GM19043 (cell line): ENCODE data around the gene MYZAP.
A peak's percentile ranks its signal among the peaks of the same experiment; 100 is the strongest.

ENCODE experiments used
- ATAC-seq: cut with Tn5 transposase; IDR thresholded peaks from one replicate; pipeline ENCODE4 v1.9.1; 2021; ENCODE audit warnings: low read depth; ENCODE audit not compliant: unreplicated experiment

The MYZAP gene

DNA sequence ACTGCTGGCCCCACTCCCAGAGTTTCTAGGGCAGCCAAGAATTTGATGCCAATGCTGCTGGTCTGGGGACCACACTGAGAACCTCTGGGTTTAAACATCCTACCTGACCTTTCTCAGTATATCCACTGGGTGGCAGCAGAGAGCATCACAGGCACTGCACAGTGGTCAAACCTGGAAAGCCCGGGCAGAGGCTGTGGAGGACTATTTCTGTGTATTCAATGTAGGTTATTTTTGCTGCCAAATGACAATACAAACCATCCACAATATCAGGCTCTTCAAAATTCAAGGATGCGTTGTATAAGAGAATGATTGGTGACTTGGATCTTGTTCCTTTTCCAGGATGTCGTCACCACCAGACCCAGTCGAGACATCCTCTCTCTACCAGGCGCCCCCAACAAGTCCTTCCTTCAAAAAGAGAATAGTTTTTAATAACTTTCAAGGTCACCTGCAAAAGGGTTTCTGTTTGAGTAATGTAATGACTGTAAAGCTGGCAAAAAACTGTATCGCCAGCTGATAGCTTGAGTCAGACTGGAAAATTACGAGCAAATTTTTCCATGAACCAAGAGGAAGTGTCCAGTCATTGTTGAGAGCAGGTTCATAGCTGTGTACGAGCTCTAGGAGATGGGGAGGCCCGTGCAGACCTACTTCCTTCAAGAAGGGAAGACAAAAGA lies 30.5 kb upstream of the MYZAP start:
- peak; percentile 83 for ATAC-seq

- no peak for ATAC-seq
These were observed 29.4 kb upstream of the MYZAP start for GRCh38 chr15:57562196-57562769.

DNA sequence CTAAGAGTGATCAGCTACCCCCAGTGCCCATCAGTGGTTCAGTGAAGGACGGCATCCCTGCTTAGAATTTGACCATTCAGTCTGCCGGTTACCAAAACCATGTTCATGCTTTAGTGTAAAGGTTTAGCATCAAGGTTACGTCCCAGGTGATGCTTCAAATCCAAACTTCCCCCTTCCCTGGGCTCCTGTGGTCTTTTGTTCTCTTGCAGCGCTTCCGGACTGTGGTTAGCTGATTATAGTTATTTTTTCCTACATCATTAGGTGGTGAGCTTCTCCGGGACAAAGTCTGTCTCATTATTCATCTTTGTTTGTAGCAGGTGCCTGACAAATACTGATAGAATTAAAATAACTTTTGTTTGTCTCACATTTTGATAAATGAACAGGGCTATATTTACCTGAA lies 28.3 kb upstream of the MYZAP start:
- no peak for ATAC-seq

DNA sequence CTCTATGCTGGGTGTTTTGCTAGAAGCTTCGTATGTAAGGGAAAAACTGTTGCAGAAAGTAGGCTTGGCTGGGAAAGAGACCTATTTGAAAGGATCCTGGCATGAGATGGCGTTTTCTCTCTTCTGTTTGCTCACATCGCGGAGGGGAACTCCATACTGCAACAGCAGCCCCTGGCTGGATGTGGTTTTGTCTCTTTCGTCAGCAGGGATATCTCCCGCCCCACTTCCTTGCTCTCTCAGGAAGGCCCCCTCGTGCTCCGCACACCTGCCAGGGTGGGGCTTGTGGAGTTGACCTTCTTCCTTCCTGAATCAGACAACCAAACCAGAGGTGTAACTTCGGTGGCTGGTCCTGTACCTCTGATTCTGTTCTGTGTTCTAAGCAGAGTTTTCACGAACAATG lies 26.4 kb upstream of the MYZAP start:
- no peak for ATAC-seq

DNA sequence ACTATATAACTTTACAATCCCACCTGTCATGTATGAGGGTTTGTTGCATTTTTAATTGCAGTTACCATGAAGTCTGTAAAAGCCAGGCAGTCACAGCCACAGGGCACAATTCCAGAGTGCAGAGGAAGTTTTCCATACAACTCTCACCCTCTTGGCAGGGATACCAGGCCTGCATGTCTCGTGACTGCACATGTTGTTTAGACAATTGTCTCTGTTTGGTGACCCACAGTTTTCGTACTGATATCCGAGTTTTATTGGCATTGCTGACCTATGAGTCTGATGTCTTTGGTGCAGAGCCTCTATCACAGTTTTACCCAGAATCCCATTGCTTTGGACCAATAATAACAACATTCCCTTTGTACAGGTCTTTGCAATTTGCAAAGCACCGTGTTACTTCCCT lies 24.9 kb upstream of the MYZAP start:
- no peak for ATAC-seq

- no peak for ATAC-seq
These were observed 23.8 kb upstream of the MYZAP start for GRCh38 chr15:57567891-57568290.

- no peak for ATAC-seq
These were observed 23.4 kb upstream of the MYZAP start for GRCh38 chr15:57568299-57568698.

- ATAC-seq = no peak
These were observed 21.4 kb upstream of the MYZAP start for GRCh38 chr15:57570340-57570739.

GRCh38 chr15:57570994-57571393 lies 20.7 kb upstream of the MYZAP start:
- no peak for ATAC-seq

DNA sequence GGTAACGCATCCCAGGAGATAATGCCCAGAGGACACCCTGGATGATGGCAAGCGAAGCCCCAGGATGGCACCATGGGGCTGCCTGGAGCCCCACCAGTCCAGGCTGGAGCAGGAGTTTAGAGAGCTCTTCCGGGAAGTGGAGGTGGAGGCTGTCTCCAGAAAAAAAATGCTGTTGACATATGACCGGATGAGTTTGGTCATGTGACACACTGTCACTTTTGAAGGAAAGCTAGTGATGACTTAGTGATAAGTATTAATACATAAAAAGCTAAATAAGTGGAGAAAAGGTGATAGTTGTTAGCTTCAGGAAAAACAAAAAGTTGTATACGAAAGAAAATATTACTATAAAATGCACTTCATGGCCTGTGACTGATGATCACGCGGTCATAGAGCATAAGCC lies 20.0 kb upstream of the MYZAP start:
- no peak for ATAC-seq

DNA sequence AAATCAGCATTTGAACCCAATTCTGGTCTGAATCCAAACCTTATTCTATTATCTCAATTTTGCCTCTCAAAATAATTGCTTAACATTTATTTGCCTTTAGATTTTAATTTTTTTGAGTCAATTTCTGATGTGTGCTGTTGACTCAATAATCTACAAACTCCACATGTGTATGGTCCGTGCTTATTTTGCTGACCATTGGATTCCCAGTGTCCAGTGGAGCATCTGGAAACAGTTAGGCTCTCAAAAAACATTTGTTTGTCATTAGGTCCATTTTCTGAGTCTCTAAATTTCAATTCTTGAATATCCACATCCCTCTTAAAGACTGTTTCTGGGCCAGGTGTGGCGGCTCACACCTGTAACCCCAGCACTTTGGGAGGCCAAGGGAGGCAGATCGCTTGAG lies 19.2 kb upstream of the MYZAP start:
- ATAC-seq = no peak

DNA sequence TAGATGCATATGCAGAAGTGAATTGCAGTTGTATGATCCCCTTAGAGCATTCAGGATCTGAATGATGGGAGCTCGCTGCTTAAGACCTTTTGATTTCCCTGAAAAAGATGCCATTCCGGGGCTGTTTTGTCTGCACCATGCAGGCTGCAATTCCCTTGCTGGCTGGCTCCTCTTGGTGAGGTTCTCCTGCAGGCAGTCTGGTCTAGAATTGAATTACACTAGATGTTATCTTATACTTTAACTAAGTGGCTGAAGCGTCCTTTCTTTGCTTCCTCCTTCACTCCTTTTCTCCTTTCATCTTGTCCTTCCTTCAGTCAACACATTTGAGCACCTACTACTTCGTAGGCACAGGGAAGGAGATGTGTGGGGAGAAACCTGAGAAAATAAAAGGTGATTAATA lies 18.6 kb upstream of the MYZAP start:
- ATAC-seq = no peak

- ATAC-seq = no peak
These were observed 16.3 kb upstream of the MYZAP start for GRCh38 chr15:57575363-57575762.

DNA sequence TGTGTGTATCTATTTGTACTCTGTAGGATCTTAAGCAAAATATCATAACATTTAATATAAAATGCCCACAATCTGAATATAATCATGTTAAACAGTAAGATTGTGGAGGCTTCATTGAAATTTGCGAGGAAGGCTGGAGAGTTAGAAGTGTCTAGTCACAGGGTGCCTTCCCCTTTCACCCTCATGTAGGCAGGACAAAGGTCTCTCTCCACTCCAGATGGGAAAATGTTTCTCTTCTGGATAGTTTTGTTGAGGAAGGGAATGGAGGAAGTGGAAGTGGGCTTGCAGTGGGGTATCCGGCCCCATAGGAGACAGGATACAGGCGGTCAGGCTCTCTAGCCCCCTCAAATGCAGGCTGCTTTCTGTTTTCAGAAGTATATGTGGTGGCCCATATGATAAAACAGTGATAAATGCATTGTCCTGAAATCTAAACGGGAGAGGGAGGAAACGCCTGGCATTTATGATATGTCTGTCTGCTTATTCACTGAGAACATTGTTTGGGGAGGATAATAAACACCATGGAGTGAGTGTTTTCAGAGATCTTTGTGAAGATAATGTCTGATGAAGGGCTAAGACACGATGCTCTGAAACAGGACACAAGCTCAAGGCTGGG lies 13.3 kb upstream of the MYZAP start:
- no peak for ATAC-seq

- ATAC-seq = no peak
These were observed 11.3 kb upstream of the MYZAP start for GRCh38 chr15:57580428-57580827.

DNA sequence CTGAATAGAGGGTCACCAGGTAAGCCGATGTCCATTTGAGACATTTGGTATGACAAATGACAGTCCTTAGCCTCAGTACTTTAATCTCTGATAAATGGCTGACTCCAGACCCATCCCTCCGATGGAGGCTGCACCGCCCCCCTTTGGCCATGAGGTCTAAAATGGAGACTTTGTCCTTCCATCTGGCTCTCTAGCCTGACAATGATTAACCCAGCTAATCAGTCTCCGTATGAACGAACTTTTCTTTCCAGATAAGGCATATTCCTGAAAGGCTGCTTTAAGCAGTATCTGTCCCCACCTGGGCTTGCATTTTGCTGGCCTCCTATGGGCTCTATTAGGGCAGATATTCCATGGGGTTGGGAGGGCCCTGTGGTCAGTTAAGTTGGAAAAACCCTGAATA lies 10.8 kb upstream of the MYZAP start:
- ATAC-seq = no peak

DNA sequence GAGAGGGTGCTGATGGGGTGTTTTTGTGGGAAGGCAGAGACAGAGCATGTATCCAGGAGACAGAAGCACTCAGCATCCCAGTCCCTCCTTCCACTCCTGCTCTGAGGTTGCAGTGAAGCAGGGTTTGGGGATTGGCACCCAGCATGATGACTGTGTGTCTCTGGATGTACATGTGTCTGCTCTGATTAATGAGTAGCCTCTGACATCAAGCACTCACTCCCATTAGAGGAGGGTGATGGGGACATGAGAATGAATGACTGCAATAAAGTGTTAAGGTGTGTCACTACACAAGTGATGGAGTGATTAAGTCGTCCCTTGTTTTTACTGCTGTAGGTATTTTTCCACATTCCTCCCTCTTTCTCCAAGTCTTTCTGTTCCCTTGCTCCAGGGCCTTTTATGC lies 9.6 kb upstream of the MYZAP start:
- no peak for ATAC-seq

GRCh38 chr15:57583282-57583681 lies 8.4 kb upstream of the MYZAP start:
- no peak for ATAC-seq

DNA sequence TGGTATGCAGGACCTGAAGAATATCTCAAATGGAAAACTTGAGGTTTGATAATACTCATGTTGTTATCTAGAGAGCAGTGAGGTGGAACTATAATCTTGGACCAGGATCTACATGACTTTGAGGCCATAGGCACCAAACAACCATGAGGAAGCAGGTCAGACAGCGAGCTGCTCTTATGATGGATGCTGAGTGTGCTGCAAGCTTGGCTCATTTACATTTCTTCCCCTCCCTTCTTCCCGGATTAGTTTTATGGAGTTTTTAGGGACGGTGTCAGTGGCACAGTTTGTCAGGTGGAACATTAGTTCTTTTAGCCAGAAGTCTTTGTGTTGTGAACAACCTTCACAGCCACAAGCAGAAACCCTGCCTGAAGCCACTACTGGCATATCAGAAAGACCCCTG lies 8.0 kb upstream of the MYZAP start:
- no peak for ATAC-seq

GRCh38 chr15:57586661-57587424 lies 4.9 kb upstream of the MYZAP start:
- no peak for ATAC-seq

GRCh38 chr15:57589281-57589680 lies 2.4 kb upstream of the MYZAP start:
- no peak for ATAC-seq

GRCh38 chr15:57589754-57590153 lies 1.9 kb upstream of the MYZAP start:
- ATAC-seq = no peak
